Thyroid gland (tissue), 4 donors: Measurements from ENCODE around the gene RPL12. TPM values are rescaled to one million over a fixed set of nuclear protein-coding genes. Genes with fewer than 3 reads are reported as not detected.

Experiments used
- DNase-seq, 2 donors: peaks; one replicate each; pipeline ENCODE4 v3.0.0-alpha.2; 2019
- H3K27ac ChIP-seq, 3 donors: fragments of 200-600 bp; sonication (generic); 1 replicate in 2 of 3; 2 replicates in 1 of 3; pipeline ENCODE4 v1.5.1; 2016 to 2019; ENCODE audit warnings: mild to moderate bottlenecking in 1 of 3, moderate library complexity in 1 of 3
- H3K27me3 ChIP-seq: fragments of 200-600 bp; sonication (generic); one replicate; pipeline ENCODE4 v1.5.1; 2019
- H3K36me3 ChIP-seq, 2 donors: fragments of 200-600 bp; sonication (generic); one replicate each; pipeline ENCODE4 v1.5.1; 2016 to 2019
- H3K4me1 ChIP-seq, 2 donors: fragments of 200-600 bp; sonication (generic); one replicate each; pipeline ENCODE4 v1.5.1; 2017 to 2019
- H3K4me3 ChIP-seq, 3 donors: fragments of 200-600 bp; sonication (generic); replicated peaks in 1 of 3; 1 replicate in 2 of 3; 2 replicates in 1 of 3; pipeline ENCODE4 v1.5.1; 2016; ENCODE audit warnings: mild to moderate bottlenecking in 1 of 3
- H3K9me3 ChIP-seq: fragments of 200-600 bp; sonication (generic); one replicate; pipeline ENCODE4 v1.5.1; 2017
- POLR2A ChIP-seq, 2 donors: fragments of 450-650 bp; IDR thresholded peaks; one replicate each; pipeline ENCODE4 v1.6.1; 2017; ENCODE audit warnings: antibody characterized with exemption in 2 of 2, mild to moderate bottlenecking in 2 of 2, moderate library complexity in 1 of 2
- WGBS, 2 donors: methylation state at CpG; one replicate each; pipeline ENCODE4 v1.1.5; 2017; 5-methylcytosine and 5-hydroxymethylcytosine counted together
- intact Hi-C: fragments of 100-400 bp; cut with DNase I; formaldehyde crosslinking; loops from one replicate; pipeline ENCODE4 v1.15.1; 2023
- total RNA-seq, 4 donors: library from RNA; depleted of rRNA; stranded (reverse); fragments of >200 nt; gene quantifications; one replicate each; pipeline ENCODE4 v1.2.3, GENCODE V29; 2016
- TF ChIP-seq, protein P1 (sequence below), 6 experiments: fragments of 200-600 bp in 3 of 6; fragments of 450-650 bp in 3 of 6; sonication (generic) in 3 of 6; IDR thresholded peaks; one replicate each; pipeline ENCODE4 v1.5.1; 2016 to 2019; ENCODE audit warnings: antibody characterized with exemption in 6 of 6, mild to moderate bottlenecking in 2 of 6, inconsistent platforms in 1 of 6, moderate library complexity in 1 of 6

The RPL12 gene
- total RNA-seq, 4 donors from 2014 or later: 1,286 to 2,844 (median 1,849) TPM

DNA sequence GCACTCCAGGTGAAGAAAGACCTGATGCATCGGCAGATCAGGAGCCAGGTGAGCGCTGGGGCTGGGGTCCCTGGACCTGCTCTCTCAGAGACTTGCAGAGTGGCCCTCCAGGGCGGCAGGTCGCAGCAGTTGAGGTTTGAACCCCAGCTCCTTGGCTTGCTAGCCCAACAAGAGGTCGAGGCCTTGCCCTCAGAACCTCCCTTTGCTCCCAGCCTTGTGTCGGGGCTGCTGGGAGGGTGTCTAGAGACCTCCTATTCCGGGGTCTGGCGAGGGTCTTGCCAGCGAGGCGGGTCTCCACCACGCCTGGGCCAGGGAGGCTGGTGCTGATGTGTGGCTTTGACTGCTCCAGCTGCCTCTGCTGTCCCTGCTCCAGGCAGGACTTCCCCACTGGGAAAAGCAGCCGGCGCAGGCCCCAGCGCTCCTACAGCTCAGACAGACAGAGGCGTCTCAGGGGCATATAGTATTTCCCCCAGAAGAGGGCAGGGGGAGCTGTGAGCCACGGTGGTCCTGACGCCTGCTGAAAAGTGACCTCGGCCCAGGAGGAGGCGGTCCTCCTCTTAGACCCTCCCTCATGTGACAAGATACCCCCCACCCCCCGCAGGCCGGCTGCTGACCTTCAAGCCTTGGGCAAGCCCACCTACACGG lies 38.4 kb upstream of the RPL12 start:
- H3K9me3 ChIP-seq: no peaks in the 10 kb centered on the region
- intact Hi-C loops: no loop called here
- peaks cover under 1 to 2% of the 10 kb centered on the region in 2 donors for H3K4me1 ChIP-seq
- TF ChIP-seq, protein P1, sequence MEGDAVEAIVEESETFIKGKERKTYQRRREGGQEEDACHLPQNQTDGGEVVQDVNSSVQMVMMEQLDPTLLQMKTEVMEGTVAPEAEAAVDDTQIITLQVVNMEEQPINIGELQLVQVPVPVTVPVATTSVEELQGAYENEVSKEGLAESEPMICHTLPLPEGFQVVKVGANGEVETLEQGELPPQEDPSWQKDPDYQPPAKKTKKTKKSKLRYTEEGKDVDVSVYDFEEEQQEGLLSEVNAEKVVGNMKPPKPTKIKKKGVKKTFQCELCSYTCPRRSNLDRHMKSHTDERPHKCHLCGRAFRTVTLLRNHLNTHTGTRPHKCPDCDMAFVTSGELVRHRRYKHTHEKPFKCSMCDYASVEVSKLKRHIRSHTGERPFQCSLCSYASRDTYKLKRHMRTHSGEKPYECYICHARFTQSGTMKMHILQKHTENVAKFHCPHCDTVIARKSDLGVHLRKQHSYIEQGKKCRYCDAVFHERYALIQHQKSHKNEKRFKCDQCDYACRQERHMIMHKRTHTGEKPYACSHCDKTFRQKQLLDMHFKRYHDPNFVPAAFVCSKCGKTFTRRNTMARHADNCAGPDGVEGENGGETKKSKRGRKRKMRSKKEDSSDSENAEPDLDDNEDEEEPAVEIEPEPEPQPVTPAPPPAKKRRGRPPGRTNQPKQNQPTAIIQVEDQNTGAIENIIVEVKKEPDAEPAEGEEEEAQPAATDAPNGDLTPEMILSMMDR (IDR thresholded peaks at IDR 0.05): no peak
- TF ChIP-seq POLR2A (IDR thresholded peaks at IDR 0.05): no peak
- no peaks in the 10 kb centered on the region for H3K27me3 ChIP-seq
- WGBS, 2 donors: 91% methylated on average over 5 to 14 of the region's 22 CpGs
- H3K27ac ChIP-seq: no peak overlapping the region
- no peak overlapping the region for H3K4me3 ChIP-seq
- DNase-seq: no peak
- H3K36me3 ChIP-seq: peaks cover 0 to 4% of the 10 kb centered on the region in 2 donors

- H3K9me3 ChIP-seq: no peaks in the 10 kb centered on the region
- no peaks in the 10 kb centered on the region for H3K4me1 ChIP-seq
- H3K4me3 ChIP-seq: no peak overlapping the region
- H3K27me3 ChIP-seq: no peaks in the 10 kb centered on the region
- no peak for TF ChIP-seq POLR2A (IDR thresholded peaks at IDR 0.05)
- TF ChIP-seq, protein P1 (IDR thresholded peaks at IDR 0.05): no peak
- intact Hi-C loops: no loop called here
- no peak overlapping the region for H3K27ac ChIP-seq
- 86 to 89% methylated on average over 8 of the region's 8 CpGs for WGBS, 2 donors
- DNase-seq: no peak
- peaks cover 0 to 4% of the 10 kb centered on the region in 2 donors for H3K36me3 ChIP-seq
Measured at GRCh38 chr9:127488946-127489345, 37.7 kb upstream of the RPL12 start.

- H3K4me3 ChIP-seq: no peak overlapping the region
- H3K4me1 ChIP-seq: no peaks in the 10 kb centered on the region
- no peaks in the 10 kb centered on the region for H3K9me3 ChIP-seq
- peak in 1 of 2 donors; percentile 24 for DNase-seq
- H3K27ac ChIP-seq: no peak overlapping the region
- 63 to 78% methylated on average over 11 of the region's 11 CpGs for WGBS, 2 donors
- H3K27me3 ChIP-seq: no peaks in the 10 kb centered on the region
- no peak for TF ChIP-seq POLR2A (IDR thresholded peaks at IDR 0.05)
- TF ChIP-seq, protein P1 (IDR thresholded peaks at IDR 0.05): no peak
- peaks cover 7 to 8% of the 10 kb centered on the region in 2 donors for H3K36me3 ChIP-seq
- intact Hi-C loops: no loop called here
Measured at GRCh38 chr9:127485995-127486394, 34.8 kb upstream of the RPL12 start.

GRCh38 chr9:127482662-127483061 lies 31.5 kb upstream of the RPL12 start:
- intact Hi-C loops: no loop called here
- TF ChIP-seq, protein P1 (IDR thresholded peaks at IDR 0.05): no peak
- no peak for TF ChIP-seq POLR2A (IDR thresholded peaks at IDR 0.05)
- Histone ChIP-seq H3K27ac (no peak overlapping the region), H3K36me3 (peaks cover 14 to 31% of the 10 kb centered on the region in 2 donors), H3K4me1 (no peaks in the 10 kb centered on the region), H3K4me3 (no peak overlapping the region), H3K27me3 (no peaks in the 10 kb centered on the region), H3K9me3 (no peaks in the 10 kb centered on the region)
- 96 to 98% methylated on average over 9 of the region's 9 CpGs for WGBS, 2 donors
- DNase-seq: no peak

- peaks cover 14 to 30% of the 10 kb centered on the region in 2 donors for H3K36me3 ChIP-seq
- 89 to 92% methylated on average over 10 to 16 of the region's 17 CpGs for WGBS, 2 donors
- DNase-seq: no peak
Measured at GRCh38 chr9:127479507-127480081, 28.4 kb upstream of the RPL12 start.

More at GRCh38 chr9:127479507-127480081, 28.4 kb upstream of the RPL12 start:
- TF ChIP-seq, protein P1 (IDR thresholded peaks at IDR 0.05): no peak
- TF ChIP-seq POLR2A (IDR thresholded peaks at IDR 0.05): no peak
- H3K27me3 ChIP-seq: no peaks in the 10 kb centered on the region
- no peaks in the 10 kb centered on the region for H3K9me3 ChIP-seq
- no peaks in the 10 kb centered on the region for H3K4me1 ChIP-seq
- no peak overlapping the region for H3K4me3 ChIP-seq
- intact Hi-C loops: no loop called here
- H3K27ac ChIP-seq: no peak overlapping the region
